Activated naive CD4-positive, alpha-beta T cell treated with anti-CD3 and anti-CD28 coated beads, Interleukin-2, amount 10 ng/mL, durations not matched to agents 5 hours and 36 hours (primary cell): ENCODE data around the gene CDKN1A. TPM values are rescaled to one million over a fixed set of nuclear protein-coding genes. Genes with fewer than 3 reads are reported as not detected.

Experiments used
- total RNA-seq, 2 experiments: library from RNA; stranded (reverse); gene quantifications; one replicate each; pipeline ENCODE4 v1.2.3, GENCODE V29; 2021

CDKN1A gene
- 10 to 100 TPM; 41.7 to 43.4 TPM for total RNA-seq

DNA sequence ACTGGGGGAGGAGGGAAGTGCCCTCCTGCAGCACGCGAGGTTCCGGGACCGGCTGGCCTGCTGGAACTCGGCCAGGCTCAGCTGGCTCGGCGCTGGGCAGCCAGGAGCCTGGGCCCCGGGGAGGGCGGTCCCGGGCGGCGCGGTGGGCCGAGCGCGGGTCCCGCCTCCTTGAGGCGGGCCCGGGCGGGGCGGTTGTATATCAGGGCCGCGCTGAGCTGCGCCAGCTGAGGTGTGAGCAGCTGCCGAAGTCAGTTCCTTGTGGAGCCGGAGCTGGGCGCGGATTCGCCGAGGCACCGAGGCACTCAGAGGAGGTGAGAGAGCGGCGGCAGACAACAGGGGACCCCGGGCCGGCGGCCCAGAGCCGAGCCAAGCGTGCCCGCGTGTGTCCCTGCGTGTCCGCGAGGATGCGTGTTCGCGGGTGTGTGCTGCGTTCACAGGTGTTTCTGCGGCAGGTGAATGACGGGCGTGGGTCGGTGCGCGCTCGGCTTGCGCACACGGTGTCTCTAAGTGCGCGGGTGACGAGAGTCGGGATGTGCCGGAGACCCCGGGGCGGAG is at the start of gene CDKN1A:
Gene CDKN1A (plus strand): TSS at position 227 of the 555 bp plus-strand sequence. CDS start 5,388 bp downstream, outside the sequence.

DNA sequence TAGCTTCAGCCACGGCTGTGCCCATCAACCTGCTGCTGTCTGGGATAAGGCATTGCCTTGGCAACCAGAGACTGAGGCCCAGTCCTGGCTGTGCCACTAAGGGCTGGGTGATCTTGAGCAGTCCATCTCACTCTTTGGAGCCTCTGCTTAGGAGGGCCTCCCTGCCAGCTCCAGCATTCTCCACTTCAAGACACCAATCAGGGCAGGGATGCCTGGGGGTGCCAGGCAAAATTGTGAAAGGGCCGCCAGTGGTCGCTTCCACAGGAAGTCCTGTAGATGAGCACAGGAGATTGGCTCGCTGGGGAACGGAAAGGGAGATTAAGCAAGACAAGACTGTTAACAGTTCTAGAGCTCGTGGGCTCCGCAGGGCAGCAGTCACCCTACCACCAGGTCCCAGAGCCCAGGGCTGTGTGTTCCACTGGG is 19.0 kb downstream of the CDKN1A start, which contains the start of gene RAB44:
Gene RAB44 (plus strand): TSS at position 346 of the 423 bp plus-strand sequence. CDS start 6,410 bp downstream, outside the sequence.

Other genes with a start within 250 kb of the CDKN1A start
- gene PXT1, start 235.9 kb upstream of the CDKN1A start, total RNA-seq = under 1 TPM; 0.17 to 0.20 TPM
- gene KCTD20, start 235.7 kb upstream of the CDKN1A start, total RNA-seq = 10 to 100 TPM; 50.4 to 51.4 TPM
- gene STK38, start 131.2 kb upstream of the CDKN1A start, total RNA-seq = 10 to 100 TPM; 91.6 to 95.9 TPM
- 100 to 1,000 TPM; 370 to 371 TPM for gene SRSF3, start 84.4 kb upstream of the CDKN1A start, total RNA-seq
- under 1 TPM in 1 of 2 experiments, not detected in 1; 0.07 TPM for gene RAB44, start 19.1 kb downstream of the CDKN1A start, total RNA-seq
- 1 to 10 TPM; 1.6 to 2.4 TPM for gene CPNE5, start 160.7 kb downstream of the CDKN1A start, total RNA-seq
- 10 to 100 TPM; 15.7 to 17.5 TPM for gene PPIL1, start 196.1 kb downstream of the CDKN1A start, total RNA-seq
- 10 to 100 TPM; 43.9 to 44.3 TPM for gene C6orf89, start 207.2 kb downstream of the CDKN1A start, total RNA-seq